Left lobe of liver (tissue), 2 donors: ENCODE measurements around the gene PRKCE. TPM values are rescaled to one million over a fixed set of nuclear protein-coding genes. Genes with fewer than 3 reads are reported as not detected.
A peak's percentile ranks its signal among the peaks of the same experiment; 100 is the strongest.

Source experiments
- ATAC-seq: fragments of 200-7000 bp; cut with Tn5 transposase; one replicate; pipeline ENCODE4 v1.9.1; 2020; ENCODE audit warnings: mild to moderate bottlenecking, moderate library complexity
- DNase-seq: peaks from one replicate; pipeline ENCODE4 v3.0.0-alpha.2; 2020; ENCODE audit warnings: low spot score
- total RNA-seq: library from RNA; stranded (reverse); gene quantifications from one replicate; pipeline ENCODE4 v1.2.1, GENCODE V29; 2021
- donor health status: DM: no; HTN: no; CAD: no; lungs with moderate emphysema.
- donor health status: DM: no; HTN: yes; CAD: no.

Gene PRKCE
- total RNA-seq, 1 donor from 2014 or later: 8.4 TPM

- DNase-seq: no peak
- no peak for ATAC-seq
Measured at GRCh38 chr2:45975752-45976517, 324.5 kb downstream of the PRKCE start.

- ATAC-seq: no peak
Measured at GRCh38 chr2:45978302-45978859, 326.9 kb downstream of the PRKCE start.

GRCh38 chr2:45979065-45979464 is 327.6 kb downstream of the PRKCE start:
- ATAC-seq (no peak), DNase-seq (no peak)

More at GRCh38 chr2:45978302-45978859, 326.9 kb downstream of the PRKCE start:
- peak; percentile 30 for DNase-seq

- ATAC-seq (no peak), DNase-seq (no peak)
Measured at GRCh38 chr2:45980161-45980865, 328.8 kb downstream of the PRKCE start.

GRCh38 chr2:45981384-45981930 is 330.0 kb downstream of the PRKCE start:
- no peak for ATAC-seq
- DNase-seq: no peak

- ATAC-seq (no peak), DNase-seq (peak; percentile 30)
Measured at GRCh38 chr2:45982096-45982495, 330.6 kb downstream of the PRKCE start.

- DNase-seq (no peak), ATAC-seq (no peak)
Measured at GRCh38 chr2:45983213-45983612, 331.7 kb downstream of the PRKCE start.

- DNase-seq (peak; percentile 16), ATAC-seq (no peak)
Measured at GRCh38 chr2:45984366-45984765, 332.9 kb downstream of the PRKCE start.

GRCh38 chr2:45984896-45985473 is 333.5 kb downstream of the PRKCE start:
- ATAC-seq (no peak), DNase-seq (peak; percentile 14)

- DNase-seq (peak; percentile 33), ATAC-seq (no peak)
Measured at GRCh38 chr2:45986509-45986908, 335.0 kb downstream of the PRKCE start.

- DNase-seq: no peak
- no peak for ATAC-seq
Measured at GRCh38 chr2:45987856-45988255, 336.4 kb downstream of the PRKCE start.

GRCh38 chr2:45988879-45989278 is 337.4 kb downstream of the PRKCE start:
- DNase-seq (no peak), ATAC-seq (no peak)

GRCh38 chr2:45990131-45990530 is 338.7 kb downstream of the PRKCE start:
- ATAC-seq: no peak

GRCh38 chr2:45992021-45992740 is 340.7 kb downstream of the PRKCE start:
- DNase-seq: peak; percentile 95
- ATAC-seq: peak; percentile 70

More at GRCh38 chr2:45990131-45990530, 338.7 kb downstream of the PRKCE start:
- no peak for DNase-seq

- ATAC-seq (peak; percentile 8), DNase-seq (no peak)
Measured at GRCh38 chr2:45992741-45993475, 341.4 kb downstream of the PRKCE start.

- ATAC-seq (peak; percentile 72), DNase-seq (peak; percentile 90)
Measured at GRCh38 chr2:45993476-45993991, 342.1 kb downstream of the PRKCE start.

GRCh38 chr2:45994060-45994459 is 342.6 kb downstream of the PRKCE start:
- ATAC-seq (peak; percentile 46), DNase-seq (no peak)

- DNase-seq (no peak), ATAC-seq (peak; percentile 71)
Measured at GRCh38 chr2:46000660-46001059, 349.2 kb downstream of the PRKCE start.

GRCh38 chr2:46001290-46001689 is 349.8 kb downstream of the PRKCE start:
- DNase-seq (no peak), ATAC-seq (peak; percentile 33)
